HG03108 (cell line): ENCODE data around the gene RNF130.
"Not testable (repeated sequence)": the region's sequence is repeated elsewhere in the genome, so short reads cannot be mapped to it uniquely, and the experiment has no call there.

Experiments
- ATAC-seq: cut with Tn5 transposase; IDR thresholded peaks from one replicate; pipeline ENCODE4 v1.9.1; 2021; ENCODE audit warnings: moderate library complexity; ENCODE audit not compliant: unreplicated experiment

RNF130 gene

DNA sequence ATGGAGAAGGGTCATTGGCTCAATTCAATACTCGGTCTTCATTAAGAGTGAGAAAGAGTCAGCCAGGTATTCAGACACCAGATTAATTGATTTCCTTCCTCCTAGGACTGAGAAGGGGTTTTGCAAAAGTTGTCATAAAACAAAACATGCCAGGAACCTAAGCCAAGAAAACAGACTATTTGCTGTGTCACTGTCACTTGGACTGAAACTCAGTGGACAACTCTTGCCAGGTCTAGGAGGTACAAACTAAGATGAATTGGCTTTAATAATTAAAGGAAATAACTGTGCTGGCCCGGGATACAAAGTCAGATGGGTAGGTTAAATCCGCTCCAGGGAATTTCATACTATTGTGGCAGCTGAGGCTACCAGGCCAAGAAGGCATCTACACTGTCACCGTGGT is 92.8 kb downstream of the RNF130 start:
- ATAC-seq = no peak

DNA sequence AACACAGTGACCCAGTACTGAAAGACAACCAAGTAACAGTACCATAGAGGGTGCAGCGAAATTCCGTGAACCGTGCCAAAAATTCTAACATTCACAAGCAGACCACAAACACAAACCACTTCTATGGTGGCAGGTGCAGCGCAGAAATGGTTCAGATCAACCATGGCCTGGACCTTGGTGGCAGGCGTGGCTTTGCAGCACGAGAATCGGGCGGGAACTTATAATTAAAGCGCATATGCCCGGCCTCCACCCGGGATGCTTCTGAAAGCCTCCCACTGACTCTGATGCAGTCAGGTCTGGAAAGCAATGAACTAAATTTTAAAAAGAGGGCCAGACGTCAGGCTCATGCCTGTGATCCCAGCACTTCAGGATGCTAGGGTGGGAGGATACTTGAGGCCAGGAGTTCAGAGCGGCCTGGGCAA is 95.8 kb downstream of the RNF130 start:
- ATAC-seq = no peak

GRCh38 chr5:179974946-179975712 is 96.4 kb downstream of the RNF130 start:
- peak; percentile 56 for ATAC-seq

- no peak for ATAC-seq
Observed at GRCh38 chr5:179974246-179974945, 97.2 kb downstream of the RNF130 start.

DNA sequence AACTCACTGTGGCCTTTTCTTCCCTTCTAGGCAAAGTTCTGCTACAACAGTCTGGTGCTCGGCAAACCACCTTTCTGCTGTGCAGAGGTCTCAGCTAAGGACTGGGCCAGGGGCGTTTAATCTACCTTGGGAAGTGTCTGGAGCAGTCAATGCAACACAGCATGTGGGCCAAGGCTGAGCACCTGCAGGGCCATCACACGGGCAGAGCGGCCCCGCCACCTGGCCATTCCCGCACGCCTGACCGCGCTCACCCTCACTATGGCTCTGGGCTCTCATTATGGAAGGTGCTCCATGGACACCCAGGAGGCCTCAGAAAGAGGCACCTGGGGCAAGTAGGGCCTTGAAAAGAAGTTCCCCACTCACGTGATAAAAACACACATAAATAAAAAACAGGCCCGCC is 98.2 kb downstream of the RNF130 start:
- no peak for ATAC-seq

DNA sequence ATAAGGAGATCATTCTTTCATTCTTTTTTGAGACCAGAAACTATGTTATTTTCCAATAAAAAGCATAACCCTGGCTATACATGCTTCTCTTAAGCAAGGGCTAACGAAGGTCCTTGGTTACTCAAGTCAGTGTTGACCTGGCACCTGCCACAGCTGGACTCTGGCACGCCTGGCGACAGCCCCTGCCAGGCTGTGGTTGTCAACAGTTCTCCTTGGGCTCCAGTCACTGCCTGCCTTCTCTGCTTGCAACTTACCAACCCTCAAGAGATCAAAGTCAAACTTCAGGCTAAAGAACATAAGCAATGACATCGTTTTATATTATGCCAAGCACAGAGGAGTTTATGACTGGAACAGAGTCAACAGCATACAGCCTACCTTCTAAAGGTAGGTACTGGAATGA is 102.4 kb downstream of the RNF130 start:
- no peak for ATAC-seq

GRCh38 chr5:179967489-179967888 is 104.1 kb downstream of the RNF130 start:
- ATAC-seq = no peak

GRCh38 chr5:179964015-179964414 is 107.5 kb downstream of the RNF130 start:
- ATAC-seq = no peak

DNA sequence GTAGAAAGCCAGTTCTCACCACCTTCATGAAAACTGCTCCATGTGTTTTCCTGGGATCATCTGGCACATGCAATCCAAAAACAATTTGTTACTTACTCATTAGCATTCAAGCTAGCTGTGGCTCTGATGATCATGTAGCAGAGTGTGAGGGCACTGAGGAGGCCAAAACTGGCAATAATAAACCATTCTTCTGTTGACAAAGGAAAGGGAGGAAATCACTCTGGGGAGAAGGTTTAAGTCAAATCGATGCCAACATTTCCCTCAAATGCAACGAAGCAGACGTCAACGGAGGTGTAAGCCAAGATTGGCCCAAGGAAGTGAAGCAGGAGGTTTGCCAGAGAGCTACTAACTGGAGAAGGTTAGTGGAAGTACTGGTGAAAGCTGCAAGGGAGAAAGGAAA is 108.2 kb downstream of the RNF130 start:
- ATAC-seq = no peak

GRCh38 chr5:179960204-179960831 is 111.2 kb downstream of the RNF130 start:
- ATAC-seq = no peak

- ATAC-seq = no peak
Observed at GRCh38 chr5:179959641-179960040, 111.9 kb downstream of the RNF130 start.

GRCh38 chr5:179959118-179959517 is 112.4 kb downstream of the RNF130 start:
- ATAC-seq = not testable (repeated sequence)

- ATAC-seq = no peak
Observed at GRCh38 chr5:179955630-179956029, 115.9 kb downstream of the RNF130 start.

GRCh38 chr5:179955062-179955461 is 116.5 kb downstream of the RNF130 start:
- no peak for ATAC-seq

- no peak for ATAC-seq
Observed at GRCh38 chr5:179954434-179954833, 117.1 kb downstream of the RNF130 start.

GRCh38 chr5:179953987-179954386 is 117.6 kb downstream of the RNF130 start:
- no peak for ATAC-seq

DNA sequence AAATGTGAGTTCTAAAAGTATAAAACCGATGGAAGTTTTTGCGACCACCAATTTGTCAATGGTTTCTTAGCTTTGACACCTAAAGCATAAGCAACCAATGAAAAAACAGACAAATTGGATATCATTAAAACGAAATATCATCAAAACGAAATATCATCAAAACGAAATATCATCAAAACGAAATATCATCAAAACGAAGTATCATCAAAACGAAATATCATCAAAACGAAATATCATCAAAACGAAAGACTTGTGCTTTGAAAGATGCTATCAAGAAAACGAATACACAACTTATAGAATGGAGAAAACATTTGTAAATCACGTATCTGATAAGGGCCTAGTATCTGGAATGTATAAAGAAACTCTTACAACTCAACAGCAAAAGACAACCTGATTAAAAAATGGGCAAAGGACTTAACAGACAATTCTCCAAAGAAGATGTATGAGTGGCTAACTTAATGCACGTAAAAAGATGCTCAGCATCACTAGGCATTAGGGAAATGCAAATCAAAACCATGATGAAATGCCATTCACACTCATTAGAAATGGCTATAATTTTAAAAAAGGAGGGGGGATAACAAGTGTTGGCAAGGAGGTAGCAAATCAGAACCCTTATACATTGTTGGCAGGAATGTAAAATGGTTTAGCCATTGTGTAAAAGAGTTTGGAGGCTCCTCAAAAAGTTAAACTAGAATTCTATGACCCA is 134.4 kb downstream of the RNF130 start:
- no peak for ATAC-seq

GRCh38 chr5:179930788-179931473 is 140.6 kb downstream of the RNF130 start:
- no peak for ATAC-seq

GRCh38 chr5:179927824-179928223 is 143.7 kb downstream of the RNF130 start:
- no peak for ATAC-seq

DNA sequence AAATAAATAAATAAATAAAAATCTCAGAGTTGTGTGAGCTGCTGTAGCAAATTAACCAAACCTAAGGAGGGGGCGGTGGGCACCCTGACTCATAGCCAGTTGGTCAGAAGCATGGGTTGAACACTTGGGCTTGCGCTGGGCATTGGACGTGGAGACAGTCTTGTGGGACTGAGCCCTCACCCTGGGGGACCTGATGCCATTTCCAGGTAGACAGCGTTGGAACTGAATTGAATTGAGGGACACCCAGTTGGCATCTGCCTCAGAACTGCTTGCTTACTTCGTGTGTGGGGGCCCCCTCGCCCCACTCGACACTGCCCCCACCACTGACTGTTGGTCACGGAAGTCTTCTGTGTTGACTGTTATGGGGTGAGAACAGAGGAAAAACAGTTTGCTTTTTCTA is 144.9 kb downstream of the RNF130 start:
- no peak for ATAC-seq

GRCh38 chr5:179923436-179923835 is 148.1 kb downstream of the RNF130 start:
- ATAC-seq = no peak
